H1 (cell line): ENCODE results near the gene TCP11. TPM values are rescaled to one million over a fixed set of nuclear protein-coding genes. Genes with fewer than 3 reads are reported as not detected.

ENCODE experiments used
- CTCF ChIA-PET: fragments of 300-600 bp; sonication (Branson Sonifier 250); formaldehyde crosslinking; loops from one replicate; lab custom pipeline; 2021; ENCODE audit not compliant: partially characterized antibody; lab: Charles Lee
- POLR2A ChIA-PET: fragments of 300-600 bp; sonication (Branson Sonifier 250); formaldehyde crosslinking; loops from one replicate; lab custom pipeline; 2021; ENCODE audit warnings: inconsistent platforms; ENCODE audit not compliant: partially characterized antibody; lab: Charles Lee
- DNase-seq, 2 experiments: peaks; one replicate each; pipeline versions ENCODE4 v3.0.0 to v3.0.0-alpha.2; 2010 to 2022; ENCODE audit warnings: low spot score in 2 of 2, low read depth in 1 of 2, mixed read lengths in 1 of 2
- FAIRE-seq: peaks from 2 replicates; lab custom pipeline; 2011; peaks lifted over from hg19 to GRCh38; lab: Jason Lieb, UNC
- H2AFZ ChIP-seq: 2 replicates; pipeline ENCODE4 v1.8.1; 2012; ENCODE audit warnings: low read length, inconsistent platforms
- H2AK5ac ChIP-seq: 2 replicates; pipeline ENCODE4 v1.6.1; 2013; ENCODE audit warnings: low read depth, low read length
- H2BK120ac ChIP-seq: replicated peaks from 2 replicates; pipeline ENCODE3; 2013; ENCODE audit warnings: low read depth, low read length, inconsistent platforms
- H2BK12ac ChIP-seq: 2 replicates; pipeline ENCODE4 v1.6.1; 2013; ENCODE audit warnings: low read depth, low read length
- H2BK15ac ChIP-seq: 2 replicates; pipeline ENCODE4 v1.6.1; 2013; ENCODE audit warnings: low read length
- H2BK20ac ChIP-seq: 2 replicates; pipeline ENCODE4 v1.6.1; 2013; ENCODE audit warnings: low read length
- H2BK5ac ChIP-seq: 2 replicates; pipeline ENCODE4 v1.6.1; 2013; ENCODE audit warnings: low read depth, low read length
- H3K14ac ChIP-seq: 2 replicates; pipeline ENCODE4 v1.6.1; 2013; ENCODE audit warnings: inconsistent platforms; ENCODE audit not compliant: insufficient read length
- H3K18ac ChIP-seq: 2 replicates; pipeline ENCODE4 v1.6.1; 2013; ENCODE audit warnings: low read length; ENCODE audit errors: extremely low read depth
- H3K23ac ChIP-seq: 2 replicates; pipeline ENCODE4 v1.6.1; 2013; ENCODE audit warnings: inconsistent platforms; ENCODE audit not compliant: insufficient read length
- H3K23me2 ChIP-seq: 2 replicates; pipeline ENCODE4 v1.6.1; 2013; ENCODE audit warnings: low read depth, low read length
- H3K27ac ChIP-seq: 2 replicates; pipeline ENCODE4 v1.6.1; 2011; ENCODE audit warnings: low read depth, low read length, inconsistent platforms
- H3K27me3 ChIP-seq, 4 experiments: replicated peaks in 1 of 4; 1 replicate in 1 of 4; 2 replicates in 3 of 4; pipeline versions ENCODE4 v1.6.1 to v1.8.1; 2011 to 2013; ENCODE audit warnings: low read length in 3 of 4, mild to moderate bottlenecking in 3 of 4, inconsistent platforms in 2 of 4, mixed read lengths in 2 of 4, moderate library complexity in 1 of 4; ENCODE audit not compliant: control insufficient read depth in 3 of 4, insufficient read depth in 3 of 4; ENCODE audit errors: extremely low read depth in 1 of 4
- H3K36me3 ChIP-seq, 4 experiments: 2 replicates each; pipeline versions ENCODE4 v1.6.1 to v1.8.1; 2011 to 2013; ENCODE audit warnings: mild to moderate bottlenecking in 4 of 4, low read length in 3 of 4, moderate library complexity in 2 of 4, control low read depth in 1 of 4, inconsistent platforms in 1 of 4; ENCODE audit not compliant: insufficient read depth in 4 of 4, control insufficient read depth in 2 of 4
- H3K4ac ChIP-seq: replicated peaks from 2 replicates; pipeline ENCODE3; 2013; ENCODE audit warnings: low read length, low read depth, mixed read lengths, inconsistent platforms; ENCODE audit not compliant: insufficient read length
- H3K4me1 ChIP-seq, 4 experiments: replicated peaks in 1 of 4; 1 replicate in 1 of 4; 2 replicates in 3 of 4; pipeline versions ENCODE4 v1.6.1 to v1.8.1; 2011 to 2013; ENCODE audit warnings: low read length in 3 of 4, inconsistent platforms in 2 of 4, mixed read lengths in 1 of 4; ENCODE audit not compliant: insufficient read depth in 4 of 4, control insufficient read depth in 3 of 4
- H3K4me2 ChIP-seq, 2 experiments: 2 replicates each; pipeline versions ENCODE4 v1.6.1 to v1.8.1; 2011 to 2013; ENCODE audit warnings: low read depth in 2 of 2, low read length in 2 of 2, control low read depth in 1 of 2, inconsistent platforms in 1 of 2, mild to moderate bottlenecking in 1 of 2; ENCODE audit not compliant: insufficient read depth in 1 of 2
- H3K4me3 ChIP-seq, 4 experiments: fragments of 200-600, 300-600 bp in 1 of 4; sonication (generic), shearing (Covaris generic), sonication (Bioruptor Twin) in 1 of 4; 2 replicates each; pipeline versions ENCODE4 v1.5.1 to v1.8.1; 2011 to 2016; ENCODE audit warnings: low read length in 4 of 4, low read depth in 3 of 4, control low read depth in 2 of 4, inconsistent platforms in 2 of 4, mild to moderate bottlenecking in 2 of 4, mixed read lengths in 1 of 4, moderate library complexity in 1 of 4; ENCODE audit not compliant: insufficient read depth in 2 of 4; ENCODE audit errors: extremely low read depth in 1 of 4
- H3K56ac ChIP-seq: replicated peaks from 2 replicates; pipeline ENCODE3; 2013; ENCODE audit warnings: low read depth, mild to moderate bottlenecking, mixed read lengths, low read length, inconsistent platforms; ENCODE audit not compliant: insufficient read length
- H3K79me1 ChIP-seq: 2 replicates; pipeline ENCODE4 v1.6.1; 2013; ENCODE audit warnings: low read depth, low read length, control low read depth
- H3K79me2 ChIP-seq, 2 experiments: 2 replicates each; pipeline versions ENCODE4 v1.6.1 to v1.8.1; 2012 to 2013; ENCODE audit warnings: low read length in 2 of 2, mild to moderate bottlenecking in 2 of 2, inconsistent platforms in 1 of 2; ENCODE audit not compliant: insufficient read depth in 2 of 2, control insufficient read depth in 1 of 2
- H3K9ac ChIP-seq, 4 experiments: replicated peaks in 1 of 4; 1 replicate in 1 of 4; 2 replicates in 3 of 4; pipeline versions ENCODE4 v1.6.1 to v1.8.1; 2011 to 2013; ENCODE audit warnings: low read depth in 3 of 4, low read length in 3 of 4, control low read depth in 2 of 4, mild to moderate bottlenecking in 2 of 4, moderate library complexity in 2 of 4, inconsistent platforms in 1 of 4; ENCODE audit errors: extremely low read depth in 1 of 4
- H3K9me3 ChIP-seq, 2 experiments: 2 replicates each; pipeline versions ENCODE4 v1.6.1 to v1.8.1; 2012 to 2013; ENCODE audit warnings: mild to moderate bottlenecking in 2 of 2, moderate library complexity in 2 of 2, control low read depth in 1 of 2, inconsistent platforms in 1 of 2, low read depth in 1 of 2, low read length in 1 of 2, mixed read lengths in 1 of 2; ENCODE audit not compliant: insufficient read depth in 2 of 2
- H4K20me1 ChIP-seq, 2 experiments: replicated peaks in 1 of 2; 2 replicates each; pipeline versions ENCODE3 to v1.8.1; 2011 to 2013; ENCODE audit warnings: inconsistent platforms in 2 of 2, low read length in 2 of 2, mild to moderate bottlenecking in 1 of 2; ENCODE audit not compliant: insufficient read depth in 2 of 2, control insufficient read depth in 1 of 2
- H4K5ac ChIP-seq: 2 replicates; pipeline ENCODE4 v1.6.1; 2013; ENCODE audit warnings: low read length, low read depth, mixed read lengths, inconsistent platforms; ENCODE audit not compliant: insufficient read length
- H4K8ac ChIP-seq: 2 replicates; pipeline ENCODE4 v1.8.0; 2013; ENCODE audit warnings: mild to moderate bottlenecking, moderate library complexity, low read length, inconsistent platforms; ENCODE audit not compliant: insufficient read depth; ENCODE audit errors: extremely low read depth
- H4K91ac ChIP-seq: replicated peaks from 2 replicates; pipeline ENCODE3; 2013; ENCODE audit warnings: low read length, mixed read lengths, inconsistent platforms; ENCODE audit not compliant: insufficient read length
- EP300 ChIP-seq, 2 experiments: IDR thresholded peaks; 1 replicate in 1 of 2; 2 replicates in 1 of 2; pipeline ENCODE4 v1.6.1; 2011 to 2012; ENCODE audit warnings: low read depth in 2 of 2, low read length in 2 of 2, mild to moderate bottlenecking in 2 of 2, borderline replicate concordance in 1 of 2, inconsistent platforms in 1 of 2, moderate library complexity in 1 of 2
- EZH2 ChIP-seq: fragments of 200-600 bp; sonication (generic); IDR thresholded peaks from 2 replicates; pipeline ENCODE4 v1.7.1; 2012; ENCODE audit warnings: low read depth, mild to moderate bottlenecking, moderate library complexity, low read length, inconsistent platforms; ENCODE audit not compliant: severe bottlenecking
- KDM5A ChIP-seq: fragments of 200-600 bp; IDR thresholded peaks from 2 replicates; pipeline ENCODE4 v1.7.1; 2012; ENCODE audit warnings: mild to moderate bottlenecking, low read length, inconsistent platforms, mixed read lengths
- SUZ12 ChIP-seq: fragments of 200-600 bp; sonication (generic); IDR thresholded peaks from 2 replicates; pipeline ENCODE4 v1.6.1; 2012; ENCODE audit warnings: mild to moderate bottlenecking, inconsistent platforms, low read length, moderate library complexity, mixed read lengths
- ZNF274 ChIP-seq: IDR thresholded peaks from 2 replicates; pipeline ENCODE4 v1.7.0; 2012; ENCODE audit warnings: low read length, borderline replicate concordance; ENCODE audit errors: extremely low read depth
- WGBS, 2 experiments: shearing (Covaris generic) in 1 of 2; methylation state at CpG; one replicate each; pipeline versions ENCODE4 v1.1.6 to v1.1.7; 2013 to 2015; ENCODE audit warnings: low lambda C conversion rate in 2 of 2, mixed read lengths in 2 of 2, inconsistent platforms in 1 of 2, low coverage in 1 of 2, missing lambda C conversion rate in 1 of 2; ENCODE audit not compliant: insufficient replicate concordance in 2 of 2, insufficient coverage in 1 of 2, insufficient read length in 1 of 2; ENCODE audit errors: extremely low coverage in 1 of 2, missing lambda C conversion rate in 1 of 2; 5-methylcytosine and 5-hydroxymethylcytosine counted together
- long read RNA-seq, 2 experiments: library from RNA in 1 of 2; library from capped mRNA in 1 of 2; stranded (forward); transcript quantifications; one replicate each; pipeline ENCODE4 v2.0.0, GENCODE V29; 2021; ENCODE audit warnings: inconsistent platforms in 1 of 2
- polyA minus RNA-seq, 3 experiments: library from RNA; depleted of rRNA, polyadenylated mRNA; stranded (reverse); fragments of >200 nt; gene quantifications; 1 replicate in 2 of 3; 2 replicates in 1 of 3; pipeline ENCODE4 v1.2.3, GENCODE V29; 2011
- polyA plus RNA-seq, 7 experiments: library from polyadenylated mRNA; depleted of rRNA in 3 of 7; stranded (reverse) in 5 of 7; unstranded in 2 of 7; fragments of >200 nt in 5 of 7; fragments of 200-250 nt in 2 of 7; gene quantifications; 1 replicate in 5 of 7; 2 replicates in 1 of 7; 4 replicates in 1 of 7; pipeline versions ENCODE4 v1.2.1 to v1.2.3, GENCODE V29; 2011 to 2013; ENCODE audit warnings: missing spikeins in 2 of 7, mixed read lengths in 2 of 7
- total RNA-seq: library from RNA; stranded (reverse); fragmentation: NEBNext Ultra II Directional; extraction: Animal tissue kit (Norgen Biotek cat#: 25700); gene quantifications from 2 replicates; pipeline ENCODE4 v1.2.1, GENCODE V29; 2021
- TF ChIP-seq, protein P1 (sequence below): IDR thresholded peaks from 2 replicates; pipeline ENCODE4 v1.6.1; 2012; ENCODE audit warnings: inconsistent platforms
- TF ChIP-seq, protein P2 (sequence below): IDR thresholded peaks from 2 replicates; pipeline ENCODE4 v1.6.1; 2012; ENCODE audit warnings: inconsistent platforms

The TCP11 gene
- total RNA-seq (not detected in 2 replicates), polyA plus RNA-seq (2011; rRNA removed) (0.11 and 0.22 TPM in 2 replicates), polyA minus RNA-seq (2011; rRNA and poly(A)+ RNA removed) (not detected in 2 replicates)
- polyA plus RNA-seq (2011; cell fraction: cytosol; rRNA removed): not detected
- not detected for polyA plus RNA-seq (2011; cell fraction: nucleus; rRNA removed)
- not detected in 4 replicates for polyA plus RNA-seq (2012, experiment 1 of 2)
- not detected for polyA plus RNA-seq (2012, experiment 2 of 2)
- 0.10 TPM for polyA plus RNA-seq (2013, experiment 1 of 2)
- polyA plus RNA-seq (2013, experiment 2 of 2): not detected
- polyA minus RNA-seq (2011; cell fraction: cytosol; rRNA and poly(A)+ RNA removed): not detected
- not detected for polyA minus RNA-seq (2011; cell fraction: nucleus; rRNA and poly(A)+ RNA removed)
- long read RNA-seq, experiment 1: 0 reads
- long read RNA-seq, experiment 2: 0 reads

- CTCF ChIA-PET: interaction anchor here (1.1 to 4.8 kb wide), 10 partner anchors 13 to 265 kb away, joined by 3 to 89 read pairs (median 9); no protein-coding TSS in a partner anchor
- H3K27ac ChIP-seq: no peak within 1 kb of the TSS
- H3K9me3 ChIP-seq: no peaks in the 10 kb centered on the region; a peak in 1 of 4 replicates
- H3K4me2 ChIP-seq: peak within 1 kb of the TSS in 1 of 2 experiments; percentile 26; a peak in 1 of 4 replicates
- no peak within 1 kb of the TSS for H3K23ac ChIP-seq
- no peak within 1 kb of the TSS for H2BK12ac ChIP-seq
- H2AFZ ChIP-seq: no peak within 1 kb of the TSS
- no peak within 1 kb of the TSS for H3K14ac ChIP-seq
- H2BK15ac ChIP-seq: no peak within 1 kb of the TSS
- no peak within 1 kb of the TSS for H4K5ac ChIP-seq
- H3K9ac ChIP-seq: no peak within 1 kb of the TSS
- no peak within 1 kb of the TSS for H3K4ac ChIP-seq
- H3K79me1 ChIP-seq: no peaks in the 10 kb centered on the region
- WGBS, 2 experiments: 85% methylated on average over 31 of the region's 69 CpGs; no CpG with 5 or more reads in 1 of the 2 experiments
- H3K56ac ChIP-seq: no peak within 1 kb of the TSS
- peak in 1 of 2 experiments; percentile 62 for DNase-seq
- H4K91ac ChIP-seq: no peak within 1 kb of the TSS
- peak within 1 kb of the TSS; percentile 85; the same call in 1 of the 2 replicates for H4K8ac ChIP-seq
- no peak within 1 kb of the TSS for H2BK120ac ChIP-seq
- no peaks in the 10 kb centered on the region for H3K36me3 ChIP-seq
- no peak within 1 kb of the TSS for H3K4me3 ChIP-seq
- POLR2A ChIA-PET: interaction anchor here (1.0 to 1.5 kb wide), 2 partner anchors 25 to 154 kb away, joined by 3 read pairs; no protein-coding TSS in a partner anchor
- no peaks in the 10 kb centered on the region for H3K79me2 ChIP-seq
- no peak within 1 kb of the TSS for H2BK5ac ChIP-seq
- H2BK20ac ChIP-seq: no peak within 1 kb of the TSS
- H3K27me3 ChIP-seq: peaks cover 0 to 12% (median 12%) of the 10 kb centered on the region in 4 experiments; a peak in 5 of 7 replicates
- no peaks in the 10 kb centered on the region for H3K23me2 ChIP-seq
- H3K18ac ChIP-seq: peak within 1 kb of the TSS; percentile 60; the same call in 1 of the 2 replicates
- H4K20me1 ChIP-seq: no peaks in the 10 kb centered on the region
- peaks cover 0 to 3% (median under 1%) of the 10 kb centered on the region in 4 experiments; a peak in 1 of 7 replicates for H3K4me1 ChIP-seq
- FAIRE-seq: no peak
- H2AK5ac ChIP-seq: no peak within 1 kb of the TSS
- TF ChIP-seq, protein P1, sequence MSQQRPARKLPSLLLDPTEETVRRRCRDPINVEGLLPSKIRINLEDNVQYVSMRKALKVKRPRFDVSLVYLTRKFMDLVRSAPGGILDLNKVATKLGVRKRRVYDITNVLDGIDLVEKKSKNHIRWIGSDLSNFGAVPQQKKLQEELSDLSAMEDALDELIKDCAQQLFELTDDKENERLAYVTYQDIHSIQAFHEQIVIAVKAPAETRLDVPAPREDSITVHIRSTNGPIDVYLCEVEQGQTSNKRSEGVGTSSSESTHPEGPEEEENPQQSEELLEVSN: peak; percentile 99
- TF ChIP-seq SUZ12: no peak
- TF ChIP-seq EZH2: peak; percentile 29
- TF ChIP-seq, protein P2, sequence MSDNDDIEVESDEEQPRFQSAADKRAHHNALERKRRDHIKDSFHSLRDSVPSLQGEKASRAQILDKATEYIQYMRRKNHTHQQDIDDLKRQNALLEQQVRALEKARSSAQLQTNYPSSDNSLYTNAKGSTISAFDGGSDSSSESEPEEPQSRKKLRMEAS: peak; percentile 99
- TF ChIP-seq KDM5A: no peak
- TF ChIP-seq EP300 (IDR thresholded peaks at IDR 0.05; ENCODE audit: borderline replicate concordance in 1 of 2, low read depth in 2 of 2, low read length in 2 of 2): peak in 1 of 2 experiments; percentile 47; a peak in 1 of 3 replicates
- TF ChIP-seq ZNF274: no peak
Measured at GRCh38 chr6:35141007-35141655, at the start of gene TCP11. Gene TCP11, minus strand, starts transcription at chr6:35141339. Its CDS starts 469 bp downstream, at chr6:35140870.
